ENCODE data around the gene CARNS1.

CARNS1 gene

DNA sequence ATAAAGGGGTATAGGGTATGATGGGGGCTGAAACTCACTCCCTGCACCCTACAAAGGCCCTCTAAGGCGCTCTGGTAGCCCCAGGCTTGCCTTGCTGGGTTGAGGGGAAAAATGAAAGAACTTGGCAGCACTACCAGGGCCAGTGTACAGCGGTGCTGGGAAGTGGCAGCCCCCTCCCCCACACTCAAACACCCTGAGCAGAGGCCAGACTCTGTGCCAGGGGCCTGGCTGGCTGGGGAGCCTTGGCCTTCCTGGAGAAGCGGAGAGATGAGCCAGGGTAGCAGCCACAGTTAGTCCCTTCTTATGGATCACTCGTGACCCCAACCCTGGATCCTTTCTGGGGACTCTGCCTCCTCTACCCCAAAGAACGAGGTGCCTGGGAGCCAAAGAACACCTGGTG, 50.9 kb downstream of the CARNS1 start:
- no peak overlapping the region for H3K14ac ChIP-seq (ENCODE audit: low read length)
- H2BK5ac ChIP-seq (ENCODE audit: low read length) = no peak overlapping the region
- H3K9ac ChIP-seq (ENCODE audit: low read depth, low read length, poor library complexity) = no peak overlapping the region
- DNase-seq (ENCODE audit: low spot score) = no peak
- H2BK15ac ChIP-seq (ENCODE audit: low read length) = no peak overlapping the region
- no peak overlapping the region for H3K4me3 ChIP-seq (ENCODE audit: low read length in 2 of 2)
- H3K23ac ChIP-seq (ENCODE audit: low read depth, low read length, poor library complexity) = no peak overlapping the region
- peaks cover 11 to 15% of the 10 kb centered on the region in 2 donors for H3K4me1 ChIP-seq (ENCODE audit: control insufficient read depth in 2 of 2, insufficient read depth in 1 of 2, low read depth in 1 of 2, low read length in 2 of 2)
- no peak overlapping the region for H4K91ac ChIP-seq (ENCODE audit: low read depth, low read length, poor library complexity)
- no peak overlapping the region for H3K4ac ChIP-seq (ENCODE audit: low read length)
- no peak overlapping the region for H4K8ac ChIP-seq (ENCODE audit: low read depth, low read length)
- peaks cover 0 to 1% of the 10 kb centered on the region in 2 donors for H3K9me3 ChIP-seq (replicated peaks in 1 of 2; ENCODE audit: control insufficient read depth in 2 of 2, insufficient read depth in 1 of 2, low read depth in 1 of 2, low read length in 2 of 2)
- H3K18ac ChIP-seq (ENCODE audit: low read length) = no peak overlapping the region
- peaks cover 0 to 11% of the 10 kb centered on the region in 2 donors for H3K36me3 ChIP-seq (replicated peaks in 1 of 2; ENCODE audit: control insufficient read depth in 2 of 2, insufficient read depth in 2 of 2, low read length in 2 of 2)
- H2BK120ac ChIP-seq (ENCODE audit: low read depth, low read length) = no peak overlapping the region
- H3K4me2 ChIP-seq (ENCODE audit: insufficient read depth, low read length, poor library complexity, severe bottlenecking) = no peak overlapping the region
- H2AFZ ChIP-seq (ENCODE audit: low read length) = no peak overlapping the region
- H3K27me3 ChIP-seq (ENCODE audit: control insufficient read depth in 3 of 3, insufficient read depth in 3 of 3, low read depth in 1 of 3, low read length in 3 of 3) = no peaks in the 10 kb centered on the region
- no CpG with 5 or more reads among the region's 5 CpGs for WGBS, 2 donors (ENCODE audit: extremely low coverage in 2 of 2, insufficient read length in 2 of 2, insufficient replicate concordance in 1 of 2)
- H2BK12ac ChIP-seq (ENCODE audit: low read length) = no peak overlapping the region
- peaks cover 5% of the 10 kb centered on the region for H3K79me1 ChIP-seq (ENCODE audit: low read depth, low read length)
- no peak overlapping the region for H2AK5ac ChIP-seq (ENCODE audit: low read depth, low read length)
- peak overlapping the region; percentile 20 for H3K27ac ChIP-seq (replicated peaks; ENCODE audit: low read length)

DNA sequence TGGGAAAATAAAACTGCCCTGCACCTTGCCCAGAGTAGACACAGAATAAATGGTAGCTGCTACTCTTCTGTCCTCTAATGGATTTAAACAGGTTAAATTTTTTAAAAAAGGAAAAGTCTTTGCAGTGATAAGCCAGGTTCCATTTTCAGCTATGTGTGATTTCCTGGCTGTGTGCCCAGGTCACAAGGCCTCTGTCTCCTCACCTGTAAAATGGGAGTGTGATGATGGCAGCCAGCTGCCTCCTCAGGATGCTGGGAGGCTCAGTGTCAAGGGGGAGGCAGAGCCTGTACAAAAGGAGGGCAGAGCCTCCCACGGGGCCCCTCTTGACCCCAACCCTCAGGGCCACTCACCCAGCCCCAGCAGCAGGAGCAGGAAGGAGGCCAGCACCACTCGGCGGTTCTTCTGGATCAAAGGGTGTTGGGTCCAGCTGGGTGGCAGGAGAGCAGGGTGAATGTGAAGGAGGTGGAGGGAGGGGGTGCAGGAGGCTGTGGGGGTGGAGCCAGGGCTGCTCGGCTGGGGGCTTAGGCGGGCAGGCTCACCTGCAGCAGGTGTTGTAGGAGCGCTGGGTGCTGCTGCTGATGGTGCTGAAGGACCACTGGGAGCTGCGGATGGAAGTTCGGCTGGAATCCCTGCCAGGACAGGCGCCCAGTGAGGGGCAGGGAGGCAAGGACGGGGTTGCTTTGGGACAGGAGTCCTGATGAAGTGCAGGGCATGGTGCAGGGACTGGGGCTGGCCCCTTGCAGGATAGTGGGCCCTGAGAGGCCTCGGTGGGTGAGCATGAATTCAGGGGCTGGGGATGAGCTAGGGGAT, 51.7 kb downstream of the CARNS1 start:
- Histone ChIP-seq H3K14ac (ENCODE audit: low read length) (no peak overlapping the region), H2BK15ac (ENCODE audit: low read length) (peak overlapping the region; percentile 75), H3K9ac (ENCODE audit: low read depth, low read length, poor library complexity) (no peak overlapping the region), H3K36me3 (replicated peaks in 1 of 2; ENCODE audit: control insufficient read depth in 2 of 2, insufficient read depth in 2 of 2, low read length in 2 of 2) (peaks cover 0 to 11% of the 10 kb centered on the region in 2 donors), H2AFZ (ENCODE audit: low read length) (no peak overlapping the region), H2BK120ac (ENCODE audit: low read depth, low read length) (no peak overlapping the region), H3K79me1 (ENCODE audit: low read depth, low read length) (peaks cover 5% of the 10 kb centered on the region), H2BK5ac (ENCODE audit: low read length) (peak overlapping the region; percentile 53), H3K4ac (ENCODE audit: low read length) (peak overlapping the region; percentile 84), H3K4me2 (ENCODE audit: insufficient read depth, low read length, poor library complexity, severe bottlenecking) (no peak overlapping the region), H2AK5ac (ENCODE audit: low read depth, low read length) (peak overlapping the region; percentile 61), H3K4me3 (ENCODE audit: low read length in 2 of 2) (peak overlapping the region in 1 of 2 donors; percentile 9), H4K91ac (ENCODE audit: low read depth, low read length, poor library complexity) (no peak overlapping the region), H3K23ac (ENCODE audit: low read depth, low read length, poor library complexity) (peak overlapping the region; percentile 73), H3K4me1 (ENCODE audit: control insufficient read depth in 2 of 2, insufficient read depth in 1 of 2, low read depth in 1 of 2, low read length in 2 of 2) (peaks cover 11 to 15% of the 10 kb centered on the region in 2 donors), H3K27me3 (ENCODE audit: control insufficient read depth in 3 of 3, insufficient read depth in 3 of 3, low read depth in 1 of 3, low read length in 3 of 3) (peaks cover 0 to 2% (median 0%) of the 10 kb centered on the region in 3 experiments), H3K27ac (replicated peaks; ENCODE audit: low read length) (no peak overlapping the region), H3K9me3 (replicated peaks in 1 of 2; ENCODE audit: control insufficient read depth in 2 of 2, insufficient read depth in 1 of 2, low read depth in 1 of 2, low read length in 2 of 2) (peaks cover 0 to 1% of the 10 kb centered on the region in 2 donors), H4K8ac (ENCODE audit: low read depth, low read length) (no peak overlapping the region), H2BK12ac (ENCODE audit: low read length) (no peak overlapping the region), H3K18ac (ENCODE audit: low read length) (peak overlapping the region; percentile 48)
- no CpG with 5 or more reads among the region's 11 CpGs for WGBS, 2 donors (ENCODE audit: extremely low coverage in 2 of 2, insufficient read length in 2 of 2, insufficient replicate concordance in 1 of 2)
- no peak for DNase-seq (ENCODE audit: low spot score)

DNA sequence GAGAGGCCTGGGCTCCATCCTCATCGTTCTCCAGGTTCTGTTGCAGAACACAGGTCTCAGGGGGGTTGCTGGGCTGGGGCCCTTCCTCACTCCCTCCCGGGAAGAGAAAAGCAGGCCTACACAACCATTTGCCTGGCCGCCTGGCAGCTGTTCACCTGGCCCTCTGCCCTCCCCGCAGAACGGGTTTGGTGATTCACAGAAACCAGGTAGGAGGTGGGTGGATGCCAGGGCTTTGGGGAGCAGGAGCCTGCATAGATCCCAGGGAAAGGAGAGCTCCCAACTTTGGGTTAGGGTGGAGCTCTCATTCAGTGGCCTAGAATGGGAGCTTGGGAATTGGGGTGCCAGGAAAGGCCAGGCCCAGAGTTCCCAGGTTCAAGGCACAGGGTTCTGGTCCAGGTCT, 52.6 kb downstream of the CARNS1 start:
- Histone ChIP-seq H2BK120ac (ENCODE audit: low read depth, low read length) (no peak overlapping the region), H4K8ac (ENCODE audit: low read depth, low read length) (no peak overlapping the region), H3K4ac (ENCODE audit: low read length) (no peak overlapping the region), H3K4me2 (ENCODE audit: insufficient read depth, low read length, poor library complexity, severe bottlenecking) (peak overlapping the region; percentile 86), H3K4me1 (ENCODE audit: control insufficient read depth in 2 of 2, insufficient read depth in 1 of 2, low read depth in 1 of 2, low read length in 2 of 2) (peaks cover 11 to 18% of the 10 kb centered on the region in 2 donors), H3K79me1 (ENCODE audit: low read depth, low read length) (peaks cover 5% of the 10 kb centered on the region), H3K9ac (ENCODE audit: low read depth, low read length, poor library complexity) (peak overlapping the region; percentile 63), H2BK15ac (ENCODE audit: low read length) (peak overlapping the region; percentile 85), H3K4me3 (ENCODE audit: low read length in 2 of 2) (peak overlapping the region; percentile 88 to 92), H3K27me3 (ENCODE audit: control insufficient read depth in 3 of 3, insufficient read depth in 3 of 3, low read depth in 1 of 3, low read length in 3 of 3) (peaks cover 0 to 2% (median 0%) of the 10 kb centered on the region in 3 experiments), H3K14ac (ENCODE audit: low read length) (no peak overlapping the region), H3K9me3 (replicated peaks in 1 of 2; ENCODE audit: control insufficient read depth in 2 of 2, insufficient read depth in 1 of 2, low read depth in 1 of 2, low read length in 2 of 2) (peaks cover 0 to 1% of the 10 kb centered on the region in 2 donors), H3K27ac (replicated peaks; ENCODE audit: low read length) (no peak overlapping the region), H3K18ac (ENCODE audit: low read length) (no peak overlapping the region), H4K91ac (ENCODE audit: low read depth, low read length, poor library complexity) (no peak overlapping the region), H3K23ac (ENCODE audit: low read depth, low read length, poor library complexity) (peak overlapping the region; percentile 73), H3K36me3 (replicated peaks in 1 of 2; ENCODE audit: control insufficient read depth in 2 of 2, insufficient read depth in 2 of 2, low read length in 2 of 2) (peaks cover 0 to 10% of the 10 kb centered on the region in 2 donors), H2AFZ (ENCODE audit: low read length) (no peak overlapping the region), H2AK5ac (ENCODE audit: low read depth, low read length) (peak overlapping the region; percentile 30), H2BK5ac (ENCODE audit: low read length) (peak overlapping the region; percentile 75), H2BK12ac (ENCODE audit: low read length) (no peak overlapping the region)
- no peak for DNase-seq (ENCODE audit: low spot score)
- no CpG with 5 or more reads among the region's 5 CpGs for WGBS, 2 donors (ENCODE audit: extremely low coverage in 2 of 2, insufficient read length in 2 of 2, insufficient replicate concordance in 1 of 2)

DNA sequence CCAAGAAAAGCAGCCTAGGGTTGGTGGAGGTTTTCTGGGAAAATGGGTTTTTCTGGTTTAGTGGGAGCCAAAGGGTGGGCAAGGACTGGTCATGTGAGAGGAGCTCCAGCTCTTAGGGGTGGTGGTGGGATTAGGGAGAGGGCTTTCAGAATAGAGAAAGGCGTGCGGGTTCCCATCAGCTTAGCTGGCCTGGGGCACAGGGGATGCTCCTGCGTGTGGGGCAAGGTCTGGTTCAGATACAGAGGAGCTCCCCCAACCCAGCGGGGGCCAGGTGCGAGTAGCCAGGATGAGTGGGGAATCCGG, 52.9 kb downstream of the CARNS1 start:
- WGBS, 2 donors (ENCODE audit: extremely low coverage in 2 of 2, insufficient read length in 2 of 2, insufficient replicate concordance in 1 of 2) = no CpG with 5 or more reads among the region's 6 CpGs
- peak overlapping the region; percentile 75 for H2BK5ac ChIP-seq (ENCODE audit: low read length)
- peak overlapping the region; percentile 85 for H2BK15ac ChIP-seq (ENCODE audit: low read length)
- peaks cover 0 to 6% of the 10 kb centered on the region in 2 donors for H3K36me3 ChIP-seq (replicated peaks in 1 of 2; ENCODE audit: control insufficient read depth in 2 of 2, insufficient read depth in 2 of 2, low read length in 2 of 2)
- H3K4me1 ChIP-seq (ENCODE audit: control insufficient read depth in 2 of 2, insufficient read depth in 1 of 2, low read depth in 1 of 2, low read length in 2 of 2) = peaks cover 11 to 18% of the 10 kb centered on the region in 2 donors
- no peak overlapping the region for H3K23ac ChIP-seq (ENCODE audit: low read depth, low read length, poor library complexity)
- peaks cover 0 to 2% (median 0%) of the 10 kb centered on the region in 3 experiments for H3K27me3 ChIP-seq (ENCODE audit: control insufficient read depth in 3 of 3, insufficient read depth in 3 of 3, low read depth in 1 of 3, low read length in 3 of 3)
- H2BK12ac ChIP-seq (ENCODE audit: low read length) = no peak overlapping the region
- peak overlapping the region; percentile 94 for H3K9ac ChIP-seq (ENCODE audit: low read depth, low read length, poor library complexity)
- peaks cover 5% of the 10 kb centered on the region for H3K79me1 ChIP-seq (ENCODE audit: low read depth, low read length)
- H3K14ac ChIP-seq (ENCODE audit: low read length) = peak overlapping the region; percentile 89
- H3K18ac ChIP-seq (ENCODE audit: low read length) = peak overlapping the region; percentile 96
- no peak overlapping the region for H3K27ac ChIP-seq (replicated peaks; ENCODE audit: low read length)
- no peak overlapping the region for H3K4ac ChIP-seq (ENCODE audit: low read length)
- peak overlapping the region; percentile 88 to 92 for H3K4me3 ChIP-seq (ENCODE audit: low read length in 2 of 2)
- peak overlapping the region; percentile 96 for H2AK5ac ChIP-seq (ENCODE audit: low read depth, low read length)
- H4K8ac ChIP-seq (ENCODE audit: low read depth, low read length) = no peak overlapping the region
- peak overlapping the region; percentile 89 for H2AFZ ChIP-seq (ENCODE audit: low read length)
- peaks cover 0 to 1% of the 10 kb centered on the region in 2 donors for H3K9me3 ChIP-seq (replicated peaks in 1 of 2; ENCODE audit: control insufficient read depth in 2 of 2, insufficient read depth in 1 of 2, low read depth in 1 of 2, low read length in 2 of 2)
- no peak overlapping the region for H4K91ac ChIP-seq (ENCODE audit: low read depth, low read length, poor library complexity)
- DNase-seq (ENCODE audit: low spot score) = no peak
- H3K4me2 ChIP-seq (ENCODE audit: insufficient read depth, low read length, poor library complexity, severe bottlenecking) = peak overlapping the region; percentile 86
- no peak overlapping the region for H2BK120ac ChIP-seq (ENCODE audit: low read depth, low read length)

Measured in neuronal stem cell (in vitro differentiated cells).